DMS153 treated with DMSO at 0.1 percent for 48 hours (cell line): ENCODE data around the gene ATP11B.
"Not testable (repeated sequence)": the region's sequence is repeated elsewhere in the genome, so short reads cannot be mapped to it uniquely, and the experiment has no call there.

Source experiments
- DNase-seq: peaks from one replicate; lab custom pipeline; 2025; ENCODE audit not compliant: unreplicated experiment; lab: John Stamatoyannopoulos, UW

Gene ATP11B

GRCh38 chr3:182794455-182795388, 1.4 kb downstream of the ATP11B start:
- DNase-seq: no peak

DNA sequence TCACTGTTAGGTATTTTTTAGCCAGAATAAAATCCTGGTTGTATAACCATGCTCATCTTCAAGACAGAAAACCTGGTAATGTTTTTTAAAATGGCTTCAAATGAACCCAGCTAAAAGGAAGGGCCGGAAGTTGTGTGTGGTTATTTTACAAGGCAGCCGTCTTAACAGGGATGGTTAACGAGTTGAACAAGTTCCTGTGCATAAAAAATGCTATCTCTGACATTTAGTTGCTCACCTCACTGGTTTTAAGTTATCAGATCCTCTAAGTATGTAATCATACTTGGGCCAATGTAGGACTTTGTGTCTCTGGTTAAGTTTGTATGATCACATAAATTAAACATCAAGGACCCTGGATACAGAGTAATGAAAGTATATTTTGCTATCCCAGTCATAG, 2.1 kb downstream of the ATP11B start:
- peak; percentile 11 for DNase-seq

- no peak for DNase-seq
Observed at GRCh38 chr3:182796310-182796709, 3.0 kb downstream of the ATP11B start.

GRCh38 chr3:182797876-182798275, 4.6 kb downstream of the ATP11B start:
- DNase-seq: no peak

DNA sequence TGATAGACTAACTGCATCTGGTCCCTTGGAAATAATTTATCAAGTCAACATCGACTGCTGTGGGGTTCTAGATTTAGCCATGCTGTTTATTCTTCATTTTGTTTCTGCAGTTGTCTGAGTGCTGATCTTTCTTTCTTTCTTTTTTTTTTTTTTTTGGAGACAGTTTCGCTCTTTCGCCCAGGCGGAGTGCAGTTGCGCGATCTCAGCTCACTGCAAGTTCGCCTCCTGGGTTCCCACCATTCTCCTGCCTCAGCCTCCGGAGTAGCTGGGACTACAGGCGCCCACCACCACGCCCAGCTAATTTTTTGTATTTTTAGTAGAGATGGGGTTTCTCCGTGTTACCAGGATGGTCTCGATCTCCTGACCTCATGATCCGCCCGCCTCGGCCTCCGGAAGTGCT, 5.8 kb downstream of the ATP11B start:
- not testable (repeated sequence) for DNase-seq

- no peak for DNase-seq
Observed at GRCh38 chr3:182800508-182800907, 7.2 kb downstream of the ATP11B start.

GRCh38 chr3:182802413-182803390, 9.4 kb downstream of the ATP11B start:
- DNase-seq: no peak

DNA sequence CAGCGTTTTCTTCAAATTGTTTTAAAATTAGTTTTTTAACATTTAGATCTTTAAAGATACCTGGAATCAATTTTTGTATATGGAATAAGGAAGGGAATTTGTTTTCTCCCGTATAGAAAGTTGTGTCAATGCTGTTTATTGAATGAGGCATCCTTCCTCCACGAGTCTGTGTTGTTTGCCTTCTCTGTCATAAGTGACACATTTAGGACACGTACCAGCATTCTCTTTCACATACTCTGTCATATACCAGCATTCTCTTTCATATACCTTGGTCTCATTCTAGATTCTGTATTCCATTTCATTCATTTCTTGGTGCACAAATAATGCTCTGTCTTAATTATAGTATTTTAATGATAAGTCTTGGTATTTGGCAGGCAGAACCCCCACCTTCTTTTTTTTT, 10.3 kb downstream of the ATP11B start:
- no peak for DNase-seq

DNA sequence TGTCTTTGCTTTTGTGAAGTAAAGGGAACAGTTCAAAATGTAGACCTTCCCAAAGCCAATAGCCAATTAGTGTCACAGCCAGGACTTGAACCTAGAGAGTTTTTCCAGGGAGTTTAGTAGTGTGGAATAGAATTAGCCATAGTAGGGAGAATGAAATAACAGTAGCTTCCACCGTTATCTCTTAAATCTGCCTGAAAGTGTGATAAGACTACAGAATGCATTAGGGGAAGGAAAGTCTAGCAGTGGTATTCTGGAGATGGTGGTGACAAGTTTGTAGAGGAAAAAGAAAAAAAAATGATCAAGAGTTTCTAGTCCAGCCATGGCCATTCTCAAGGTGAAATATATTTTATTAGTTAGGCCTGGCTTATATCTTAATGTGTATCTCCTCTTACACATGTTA, 13.8 kb downstream of the ATP11B start:
- DNase-seq: no peak

DNA sequence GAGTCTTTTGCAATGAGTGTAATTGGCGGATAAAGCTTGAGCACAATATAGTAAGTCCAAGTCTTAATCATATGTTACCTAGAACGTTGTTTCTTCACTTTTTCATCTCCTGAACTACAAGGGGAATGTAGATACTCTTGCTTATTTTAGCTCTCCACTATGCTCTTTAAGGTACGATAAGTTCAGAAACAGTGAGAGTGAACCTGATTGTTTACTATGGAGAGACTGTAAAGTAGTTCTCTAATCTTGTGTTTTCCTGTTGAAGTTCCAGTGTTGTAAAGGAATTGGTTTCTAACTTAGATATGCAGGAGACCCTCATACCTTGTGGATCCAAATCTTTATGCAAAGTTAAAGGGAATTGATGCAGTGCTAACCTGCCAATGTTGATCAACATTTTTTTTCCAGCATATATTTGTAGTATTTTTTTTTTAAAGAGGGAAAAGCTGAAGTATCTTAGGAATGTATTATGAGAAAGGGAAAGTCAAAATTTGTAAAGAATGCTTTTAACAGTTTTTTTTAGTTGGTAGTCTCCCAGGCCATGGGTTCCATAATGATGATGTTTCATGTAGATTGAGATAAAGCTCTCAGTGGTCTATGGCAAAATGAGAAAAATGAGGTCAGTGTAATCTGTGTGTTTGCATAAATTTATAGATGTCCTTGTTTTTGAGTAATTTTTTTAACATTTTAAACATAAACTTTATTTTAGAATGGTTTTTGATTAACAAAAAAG, 14.9 kb downstream of the ATP11B start:
- DNase-seq: no peak

GRCh38 chr3:182809531-182809930, 16.2 kb downstream of the ATP11B start:
- no peak for DNase-seq

DNA sequence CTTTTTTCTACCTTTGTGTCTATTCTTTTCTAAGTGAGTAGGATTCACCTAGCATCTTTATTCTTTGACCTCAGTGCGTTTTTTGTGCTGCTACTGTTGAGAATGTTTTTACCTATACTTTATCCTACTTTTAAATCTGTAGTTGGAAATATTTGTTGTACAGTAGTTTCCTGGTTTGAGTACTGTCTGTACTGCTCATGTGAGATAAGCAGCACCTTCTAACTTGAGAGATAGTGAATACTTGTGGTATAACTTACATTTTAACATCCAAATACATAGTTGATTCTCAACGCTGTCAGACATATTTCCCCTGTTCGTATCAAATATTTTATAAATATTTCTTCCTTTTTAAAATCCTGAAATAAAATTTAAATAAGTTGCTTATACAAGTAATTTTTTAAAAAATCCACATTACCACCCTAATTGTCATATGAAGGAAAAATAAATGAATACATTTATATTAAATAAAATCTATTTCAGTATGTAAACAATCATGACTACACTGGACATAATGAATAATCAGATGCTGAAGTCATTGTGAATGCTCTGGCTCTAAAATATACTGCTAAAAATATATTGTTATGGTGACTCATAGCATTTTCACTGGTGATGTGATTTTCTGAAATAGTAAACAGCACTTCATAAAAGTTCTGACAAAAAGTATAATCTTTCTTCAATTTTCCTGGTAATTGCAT, 17.4 kb downstream of the ATP11B start:
- DNase-seq: no peak

DNA sequence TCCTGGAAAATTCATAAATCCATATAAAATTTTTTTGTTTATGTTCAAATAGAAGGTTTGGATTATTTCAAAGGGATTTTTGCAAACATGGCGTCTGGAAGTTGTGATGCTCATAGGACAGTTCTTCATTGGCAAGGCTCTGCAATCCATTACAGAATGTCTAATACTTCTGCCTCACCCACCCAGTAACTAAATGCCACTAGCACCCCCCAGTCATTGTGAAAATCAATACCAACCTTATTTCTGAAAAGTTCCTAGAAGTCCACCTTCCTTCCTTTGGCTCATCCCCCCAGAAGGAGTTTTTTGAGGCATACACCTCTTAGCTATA, 17.9 kb downstream of the ATP11B start:
- DNase-seq: no peak

- DNase-seq: no peak
Observed at GRCh38 chr3:182812123-182812522, 18.8 kb downstream of the ATP11B start.

GRCh38 chr3:182814419-182815062, 21.2 kb downstream of the ATP11B start:
- DNase-seq: no peak

DNA sequence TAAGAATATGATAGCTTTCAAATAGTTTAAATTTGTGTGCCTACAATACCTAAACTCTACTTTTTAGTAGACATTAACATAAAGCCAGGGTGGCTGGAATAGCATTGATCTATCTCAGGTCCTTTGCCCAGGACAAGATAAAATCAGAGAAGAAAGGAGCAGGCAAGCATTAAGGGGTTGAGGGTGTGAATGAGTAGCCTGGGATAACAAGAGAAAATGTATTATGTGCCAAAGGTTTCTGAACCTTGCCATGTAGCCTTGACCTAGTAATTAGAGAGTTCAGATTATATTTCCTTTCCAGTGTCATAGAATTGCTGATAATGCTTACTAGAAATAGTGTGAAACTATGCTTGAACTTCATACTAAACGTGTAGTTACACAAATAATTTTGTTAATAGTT, 22.9 kb downstream of the ATP11B start:
- DNase-seq: no peak

DNA sequence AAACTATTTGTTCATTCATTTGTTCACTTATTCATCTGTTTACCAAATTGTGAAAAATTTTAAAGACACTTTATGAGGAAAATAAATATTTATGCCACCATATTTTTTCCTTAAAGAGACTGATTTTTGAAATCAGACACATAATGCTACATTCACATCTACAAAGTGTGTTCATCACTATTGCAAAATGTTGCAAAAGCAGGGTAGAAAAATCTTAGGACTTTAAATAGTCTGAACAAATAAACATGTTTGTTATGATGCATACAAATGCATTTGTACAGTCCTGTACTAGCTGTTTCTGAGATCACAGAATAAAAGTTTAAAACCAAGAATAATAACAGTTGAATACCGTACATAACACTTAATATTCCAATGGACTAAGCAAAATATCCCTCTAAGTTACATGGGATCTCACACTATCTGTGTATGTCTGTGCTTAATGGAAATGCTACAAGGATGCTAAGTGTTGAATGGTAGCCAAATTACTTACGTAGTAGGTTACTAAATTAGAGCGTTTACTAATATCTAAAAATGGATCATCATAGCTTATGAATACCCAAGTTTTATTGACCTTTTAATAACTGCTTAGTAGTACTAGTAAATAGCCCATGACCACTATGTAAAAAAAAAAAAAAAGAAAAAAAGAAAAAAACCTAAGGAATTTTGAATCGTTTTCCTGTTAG, 25.1 kb downstream of the ATP11B start:
- DNase-seq: no peak

GRCh38 chr3:182821221-182821981, 28.1 kb downstream of the ATP11B start:
- no peak for DNase-seq

DNA sequence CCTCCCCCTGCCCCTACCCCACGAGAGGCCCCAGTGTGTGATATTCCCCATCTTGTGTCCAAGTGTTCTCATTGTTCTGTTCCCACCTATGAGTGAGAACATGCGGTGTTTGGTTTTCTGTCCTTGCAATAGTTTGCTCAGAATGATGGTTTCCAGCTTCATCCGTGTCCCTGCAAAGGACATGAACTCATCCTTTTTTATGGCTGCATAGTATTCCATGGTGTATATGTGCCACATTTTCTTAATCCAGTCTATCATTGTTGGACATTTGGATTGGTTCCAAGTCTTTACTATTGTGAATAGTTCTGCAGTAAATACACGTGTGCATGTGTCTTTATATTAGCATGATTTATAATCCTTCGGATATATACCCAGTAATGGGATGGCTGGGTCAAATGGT, 29.0 kb downstream of the ATP11B start:
- not testable (repeated sequence) for DNase-seq
